Right hindlimb (tissue), 1 donor: ENCODE measurements around the gene DNALI1.
"Not testable (repeated sequence)": the region's sequence is repeated elsewhere in the genome, so short reads cannot be mapped to it uniquely, and the experiment has no call there.

ENCODE experiments used
- DNase-seq: peaks from one replicate; pipeline ENCODE4 v3.0.0-alpha.2; 2018

DNALI1 gene

DNA sequence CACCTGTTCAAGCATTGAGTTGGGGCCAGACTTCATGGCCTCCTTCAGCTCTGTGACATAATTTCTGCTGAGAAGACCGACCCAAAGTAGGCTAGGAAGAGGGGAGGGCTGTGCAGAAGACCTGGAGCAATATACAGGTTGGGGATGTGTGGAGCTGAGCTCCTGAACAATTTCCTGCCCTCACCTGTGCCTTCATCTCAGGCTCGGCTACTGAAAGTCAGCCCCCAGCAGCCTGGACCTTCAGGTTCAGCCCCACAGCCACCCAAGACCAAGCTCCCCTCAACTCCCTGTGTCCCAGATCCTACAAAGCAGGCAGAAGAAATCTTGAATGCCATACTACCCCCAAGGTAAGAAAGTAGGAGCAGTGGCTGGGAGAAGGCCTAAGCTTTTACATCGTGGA lies 662 bp downstream of the DNALI1 start:
- no peak for DNase-seq

DNA sequence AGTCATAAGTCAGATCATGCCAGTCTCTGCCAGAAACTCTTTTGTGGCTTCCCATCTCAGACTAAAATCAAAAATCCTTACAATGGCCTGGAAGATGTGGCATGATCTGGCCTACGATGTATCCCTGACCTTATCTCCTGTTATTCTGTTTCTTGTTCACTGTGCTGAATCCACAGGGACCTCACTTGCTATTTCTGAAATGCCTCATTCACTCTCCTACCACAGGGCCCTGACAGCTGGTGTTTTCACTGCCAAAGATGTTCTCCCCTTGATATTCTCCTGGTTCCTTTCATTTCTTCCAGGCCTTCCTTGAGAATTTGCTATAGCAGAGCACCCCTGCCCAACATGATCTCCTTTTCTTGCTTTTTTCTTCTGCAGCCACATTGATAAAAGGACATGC lies 1.7 kb downstream of the DNALI1 start:
- no peak for DNase-seq

DNA sequence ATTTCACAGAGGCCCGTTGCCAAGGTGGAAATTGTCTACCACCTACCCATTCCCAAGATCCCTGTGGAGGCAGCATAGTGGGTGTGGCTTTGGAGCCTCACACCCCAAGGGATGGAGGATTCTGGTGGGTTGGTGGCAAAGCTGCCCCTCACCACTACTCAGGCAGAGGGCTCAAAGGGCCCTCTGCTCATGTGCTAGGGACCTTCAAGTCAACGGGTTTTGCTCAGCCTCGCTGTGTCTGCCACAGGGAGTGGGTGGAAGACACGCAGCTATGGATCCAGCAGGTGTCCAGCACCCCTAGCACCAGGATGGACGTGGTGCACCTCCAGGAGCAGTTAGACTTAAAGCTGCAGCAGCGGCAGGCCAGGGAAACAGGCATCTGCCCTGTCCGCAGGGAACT lies 2.3 kb downstream of the DNALI1 start:
- DNase-seq, result no peak

DNA sequence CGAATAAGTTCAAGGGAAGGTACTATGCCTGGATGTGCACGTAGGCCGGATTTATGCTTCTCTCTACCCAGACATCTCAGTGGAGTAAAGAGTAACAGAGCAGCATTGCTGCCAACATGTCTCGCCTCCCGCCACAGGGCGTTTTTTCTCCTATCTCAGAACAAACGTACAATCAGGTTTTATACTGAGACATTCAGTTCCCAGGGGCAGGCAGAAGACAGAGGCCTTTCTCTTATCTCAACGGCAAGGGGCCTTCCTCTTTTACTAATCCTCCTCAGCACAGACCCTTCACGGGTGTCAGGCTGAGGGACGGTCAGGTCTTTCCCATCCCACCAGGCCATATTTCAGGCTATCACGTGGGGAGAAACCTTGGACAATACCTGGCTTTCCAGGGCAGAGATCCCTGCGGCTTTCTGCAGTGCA lies 3.2 kb downstream of the DNALI1 start:
- not testable (repeated sequence) for DNase-seq

DNA sequence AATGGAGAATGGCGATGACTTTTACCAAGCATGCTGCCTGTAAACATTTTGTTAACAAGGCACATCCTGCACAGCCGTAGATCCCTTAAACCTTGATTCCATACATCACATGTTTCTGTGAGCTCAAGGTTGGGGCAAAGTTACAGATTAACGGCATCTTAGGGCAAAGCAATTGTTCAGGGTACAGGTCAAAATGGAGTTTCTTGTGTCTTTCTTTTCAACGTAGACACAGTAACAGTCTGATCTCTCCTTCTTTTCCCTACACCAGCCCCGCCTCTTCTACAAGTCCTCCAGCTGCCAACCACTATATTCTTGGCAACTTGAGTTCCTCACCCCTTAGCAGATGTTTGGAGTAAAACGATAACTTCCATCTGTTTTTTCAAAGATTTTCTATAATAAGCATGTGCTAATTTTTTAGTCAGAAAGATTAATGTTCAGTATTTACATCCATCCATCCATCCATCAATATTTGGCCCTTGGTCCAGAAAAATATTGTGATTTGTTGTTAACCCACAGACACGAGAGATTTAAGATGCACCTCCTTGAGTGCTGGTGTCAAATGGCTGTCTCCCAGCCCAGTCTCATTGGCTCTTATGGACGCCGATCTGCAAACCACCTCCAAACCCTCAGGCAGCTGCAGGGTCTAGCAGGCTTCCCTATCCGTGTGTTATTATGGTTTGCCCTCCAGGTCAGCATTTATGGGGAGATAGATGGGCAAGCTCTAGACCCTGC lies 3.8 kb downstream of the DNALI1 start:
- no peak for DNase-seq

DNA sequence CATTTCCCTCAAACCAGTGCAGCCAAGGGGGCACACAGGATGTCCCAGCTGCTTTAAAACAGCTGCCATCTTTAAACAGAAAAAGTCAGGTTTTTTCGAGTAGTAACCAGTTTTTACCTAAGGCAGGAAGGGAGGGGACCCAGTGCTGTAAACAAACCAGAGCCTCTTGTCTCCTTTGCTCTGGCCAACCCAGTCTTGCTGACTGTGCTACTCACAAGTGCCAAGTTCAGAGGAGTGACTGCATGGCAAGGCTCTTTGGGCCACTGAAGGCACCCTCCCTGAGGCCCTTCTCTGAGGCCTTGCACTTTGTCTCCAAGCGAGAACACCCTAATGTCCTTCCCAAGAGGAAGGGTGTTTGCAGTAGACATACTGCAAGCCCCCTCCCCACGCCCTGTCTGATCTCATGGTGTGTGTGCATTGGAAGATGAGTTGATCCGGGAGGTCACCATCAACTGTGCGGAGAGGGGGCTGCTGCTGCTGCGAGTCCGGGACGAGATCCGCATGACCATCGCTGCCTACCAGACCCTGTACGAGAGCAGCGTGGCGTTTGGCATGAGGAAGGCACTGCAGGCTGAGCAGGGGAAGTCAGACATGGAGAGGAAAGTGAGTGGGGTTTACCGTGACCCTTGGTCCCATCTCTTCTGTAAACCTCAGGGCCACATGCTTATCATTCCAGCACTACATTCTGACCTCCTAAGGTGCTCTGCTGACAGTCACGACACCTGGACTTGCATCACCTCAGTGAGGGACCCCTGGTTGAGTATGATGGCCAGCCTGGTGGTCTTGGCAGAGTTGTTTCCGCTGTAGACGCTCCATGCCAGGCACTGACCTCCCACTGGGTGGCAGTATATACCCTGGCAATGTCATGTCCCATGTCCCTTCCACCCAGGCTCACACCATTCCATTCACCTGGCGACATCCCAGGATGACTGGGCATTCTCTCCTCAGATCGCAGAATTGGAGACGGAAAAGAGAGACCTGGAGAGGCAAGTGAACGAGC lies 4.7 kb downstream of the DNALI1 start:
- no peak for DNase-seq

DNA sequence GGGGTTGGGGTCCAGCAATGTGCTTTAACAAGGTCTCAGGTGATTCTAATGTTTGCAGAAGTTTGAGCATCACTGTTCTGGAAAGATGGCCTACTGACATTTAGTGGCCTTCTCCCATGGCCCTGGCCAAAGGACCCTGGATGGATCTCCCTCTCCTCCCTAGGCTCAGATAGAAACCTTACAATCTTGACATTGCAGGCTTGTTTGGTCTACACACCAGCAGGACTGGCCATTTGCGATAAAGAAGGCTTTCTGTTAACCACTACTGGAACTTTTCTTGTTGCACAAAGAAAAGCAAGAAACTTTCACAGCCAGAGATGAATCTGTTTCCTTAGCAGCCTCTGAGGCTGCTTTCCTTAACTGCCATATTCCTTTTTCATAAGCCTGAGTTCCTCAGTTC lies 6.2 kb downstream of the DNALI1 start:
- DNase-seq, result no peak

DNA sequence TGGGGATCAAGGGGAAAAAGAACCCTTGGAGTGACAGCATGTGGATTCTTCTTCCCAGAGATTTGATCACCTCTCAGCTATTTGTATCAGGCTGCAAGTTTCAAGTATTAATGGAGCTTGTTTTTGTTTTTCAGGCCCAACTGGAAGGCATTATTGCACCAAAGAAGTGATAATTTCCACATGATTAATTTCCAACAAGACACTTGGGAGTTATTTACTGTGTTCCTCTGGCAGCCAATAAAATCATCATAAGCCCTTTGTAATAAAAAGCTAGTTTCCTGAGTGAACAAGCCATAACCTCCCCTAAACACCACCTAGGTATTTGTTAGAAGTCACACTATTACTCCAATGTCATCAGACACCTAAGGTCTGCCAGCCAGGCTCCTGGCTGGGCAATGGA lies 8.2 kb downstream of the DNALI1 start:
- no peak for DNase-seq

DNA sequence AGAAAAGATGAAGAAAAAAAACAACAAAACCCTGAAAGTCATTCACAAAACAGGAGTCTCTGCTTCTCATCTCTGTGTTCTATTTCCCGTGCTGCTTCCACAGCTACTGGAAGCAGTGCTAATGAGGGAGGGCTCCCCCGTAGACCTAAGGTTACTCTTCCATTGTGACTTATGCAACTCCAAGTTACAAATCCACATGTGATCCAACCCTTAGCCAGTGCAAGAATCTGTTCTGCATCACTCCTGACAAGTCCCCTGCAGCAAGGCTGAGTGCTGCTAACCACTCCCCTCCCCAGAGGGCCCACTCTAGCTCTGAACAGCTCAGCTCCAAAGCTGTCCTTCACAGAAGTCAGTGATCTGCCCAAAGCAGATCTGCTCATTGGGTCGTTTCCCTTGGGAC lies 10.3 kb downstream of the DNALI1 start:
- no peak for DNase-seq

DNA sequence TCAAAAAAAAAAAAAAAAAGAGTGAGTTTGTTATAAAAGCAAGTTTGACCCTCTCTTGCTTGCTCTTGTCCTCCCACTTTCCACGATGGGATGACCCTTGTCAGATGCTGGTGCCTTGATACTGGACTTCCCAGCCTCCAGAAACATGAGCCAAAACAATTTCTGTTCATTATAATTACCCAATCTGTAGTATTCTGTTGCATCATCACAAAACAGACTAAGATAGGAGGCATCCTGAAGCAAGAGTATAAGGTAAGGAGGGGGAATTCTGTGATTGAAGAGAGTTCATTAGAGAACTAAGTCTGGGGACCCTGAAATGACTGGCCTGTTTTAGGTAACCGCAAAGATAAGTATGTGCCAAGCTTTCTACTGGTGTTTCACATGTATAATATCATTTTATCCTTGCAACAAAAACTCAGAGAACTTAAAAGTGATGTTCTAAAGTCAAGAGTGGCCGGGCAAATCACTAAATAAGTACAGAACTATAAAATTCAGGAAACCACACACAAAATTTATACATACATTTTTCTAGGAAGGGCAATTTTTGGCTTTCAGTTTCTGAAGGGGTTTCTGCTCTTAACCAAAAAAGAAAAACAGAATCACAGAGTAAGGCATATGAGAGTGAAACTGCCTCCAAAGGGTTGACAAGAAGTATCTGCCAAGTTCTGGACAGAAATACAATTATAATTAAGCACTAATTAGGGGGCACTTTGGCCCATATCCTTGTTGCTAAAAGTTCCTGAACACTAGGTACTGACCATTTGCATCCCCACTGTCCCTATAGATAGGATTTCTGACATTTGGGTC lies 14.0 kb downstream of the DNALI1 start:
- DNase-seq, result no peak

DNA sequence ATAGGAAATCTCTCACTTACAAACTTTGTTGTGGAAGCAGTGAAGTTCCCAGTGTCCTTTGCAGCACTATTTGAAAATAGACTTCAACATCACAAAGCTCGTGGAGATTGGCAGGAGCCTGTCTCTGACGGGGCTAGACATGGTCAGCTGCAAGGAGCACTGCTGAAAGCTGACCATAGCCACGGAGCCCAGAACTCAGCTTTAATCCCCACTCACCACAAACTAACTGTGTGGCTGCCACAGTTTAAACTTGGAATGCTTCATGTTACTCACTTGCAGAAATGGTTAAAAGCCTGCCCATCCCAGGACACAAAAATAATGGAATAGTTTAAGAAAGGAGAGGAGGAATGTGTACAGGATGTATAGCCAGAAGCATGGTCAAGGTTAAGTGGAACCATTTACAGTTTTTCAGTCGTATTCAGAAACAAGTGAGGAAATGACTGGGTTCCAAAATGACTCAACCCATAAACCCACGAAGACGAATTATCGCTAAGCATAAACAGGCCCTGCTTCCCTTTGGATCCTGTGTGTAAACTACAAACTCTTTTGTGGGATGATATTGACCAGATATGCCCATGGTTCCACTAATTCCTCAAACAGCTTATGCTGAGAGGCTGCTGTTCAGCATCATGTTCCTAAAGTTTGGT lies 18.2 kb downstream of the DNALI1 start:
- no peak for DNase-seq

DNA sequence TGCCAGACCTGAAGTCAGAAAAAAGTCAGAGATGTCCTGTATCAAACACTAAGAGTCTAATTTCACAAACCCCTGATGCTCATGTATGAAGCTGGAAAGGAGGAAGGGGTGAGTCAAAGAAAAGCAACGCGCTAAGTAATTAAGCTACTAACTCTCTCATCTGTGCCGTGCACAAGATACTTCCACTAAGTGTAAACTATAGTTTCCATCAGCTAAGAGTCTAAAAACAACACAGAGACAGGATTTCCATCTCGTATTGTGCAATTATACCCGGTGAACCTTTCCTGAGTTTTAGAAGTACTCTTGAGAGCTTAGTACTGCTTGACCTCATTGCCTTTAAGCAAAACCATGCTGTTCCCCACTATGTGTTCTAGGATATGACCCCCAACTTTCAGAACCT lies 19.0 kb downstream of the DNALI1 start:
- DNase-seq, result no peak

DNA sequence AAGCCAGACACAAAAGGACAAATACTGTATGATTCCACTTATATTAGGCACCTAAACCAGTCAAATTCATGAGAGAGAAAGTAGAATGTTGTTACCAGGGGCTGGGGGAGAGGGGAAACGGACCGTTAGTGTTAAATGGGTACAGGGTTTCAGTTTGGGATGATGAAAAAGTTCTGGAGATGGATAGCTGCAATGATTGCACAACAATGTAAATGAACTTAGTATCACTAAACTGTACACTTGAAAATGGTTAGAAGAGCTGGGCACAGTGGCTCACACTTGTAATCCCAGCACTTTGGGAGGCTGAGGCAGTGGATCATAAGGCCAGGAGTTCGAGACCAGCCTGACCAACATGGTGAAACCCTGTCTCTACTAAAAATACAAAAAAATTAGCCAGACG lies 27.8 kb downstream of the DNALI1 start:
- not testable (repeated sequence) for DNase-seq

DNA sequence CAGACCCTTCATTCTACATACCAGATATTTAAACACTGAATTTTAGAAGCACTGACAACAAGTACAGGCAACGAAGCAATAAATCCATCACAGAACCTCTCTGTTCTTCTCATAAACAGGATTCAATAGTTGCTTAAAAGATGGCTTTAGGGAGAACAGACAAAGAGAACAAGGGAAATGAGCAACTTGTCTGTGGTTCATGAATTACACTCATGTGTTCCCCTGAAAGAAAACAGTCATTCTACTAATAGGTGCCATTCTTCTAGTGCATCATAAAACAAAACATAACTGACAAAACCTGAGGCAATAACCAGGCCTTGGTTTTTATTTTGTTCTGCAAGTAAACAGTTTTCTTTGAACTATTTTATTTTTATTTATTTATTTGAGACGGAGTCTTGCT lies 32.2 kb downstream of the DNALI1 start:
- DNase-seq, result no peak

DNA sequence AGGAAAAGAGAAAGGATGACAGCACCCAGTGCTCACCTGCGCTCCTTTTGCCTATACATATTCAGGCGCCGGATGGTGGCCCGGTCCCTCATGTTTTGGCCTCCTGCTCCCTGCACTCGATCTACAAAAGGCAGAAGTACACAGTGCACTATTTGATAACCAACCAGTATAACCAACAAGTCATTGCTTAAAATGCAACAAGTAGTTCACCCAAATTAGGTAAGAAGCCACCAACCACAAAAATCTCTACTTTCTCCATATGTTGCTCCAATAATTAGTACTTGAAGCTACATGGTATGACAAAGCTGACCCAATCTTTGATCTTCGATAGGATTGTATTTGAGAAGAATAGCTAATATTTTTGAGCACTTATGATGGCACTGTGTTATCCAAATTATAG lies 37.0 kb downstream of the DNALI1 start:
- DNase-seq, result no peak

DNA sequence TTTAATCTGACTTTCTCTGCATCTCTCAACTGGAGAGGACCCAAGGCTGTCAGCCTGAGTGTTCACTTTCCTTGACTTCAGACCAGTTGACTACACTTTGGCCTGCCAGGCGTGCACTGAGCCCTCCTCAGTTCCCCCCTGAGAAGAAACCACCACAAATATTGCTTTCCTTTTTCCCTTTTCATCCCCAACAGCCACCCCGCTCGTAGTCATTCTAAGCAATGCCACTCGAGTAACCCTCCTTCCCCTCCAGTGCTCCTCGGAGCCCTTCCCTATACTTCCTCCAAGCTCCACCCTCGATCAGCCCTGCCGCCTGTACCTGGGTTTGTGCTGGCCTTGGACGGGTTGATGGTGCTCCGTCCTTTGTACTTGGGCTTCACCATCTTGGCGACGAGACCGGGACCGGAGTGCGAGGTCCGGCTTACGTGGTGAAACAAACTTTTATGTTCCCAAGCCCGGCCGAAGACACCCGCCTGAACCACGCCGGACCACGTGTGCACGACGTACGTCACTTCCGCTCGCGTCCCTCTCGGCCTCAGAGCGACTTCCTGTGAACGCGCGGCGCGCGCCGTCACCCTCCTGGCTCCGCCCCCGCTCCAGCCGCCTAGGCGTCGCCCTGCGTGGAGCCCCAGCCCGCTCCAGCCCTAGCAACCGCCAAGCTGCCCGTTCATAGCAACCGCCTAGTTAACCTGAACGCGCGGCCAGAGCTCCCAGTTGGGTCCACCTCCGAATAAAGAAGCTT lies 38.9 kb downstream of the DNALI1 start, which contains the start of gene GNL2:
TSS of gene GNL2 (minus strand) at position 498 of the 742 bp plus-strand sequence. CDS start at position 383, 115 bp downstream.
- DNase-seq, result peak; percentile 99

DNA sequence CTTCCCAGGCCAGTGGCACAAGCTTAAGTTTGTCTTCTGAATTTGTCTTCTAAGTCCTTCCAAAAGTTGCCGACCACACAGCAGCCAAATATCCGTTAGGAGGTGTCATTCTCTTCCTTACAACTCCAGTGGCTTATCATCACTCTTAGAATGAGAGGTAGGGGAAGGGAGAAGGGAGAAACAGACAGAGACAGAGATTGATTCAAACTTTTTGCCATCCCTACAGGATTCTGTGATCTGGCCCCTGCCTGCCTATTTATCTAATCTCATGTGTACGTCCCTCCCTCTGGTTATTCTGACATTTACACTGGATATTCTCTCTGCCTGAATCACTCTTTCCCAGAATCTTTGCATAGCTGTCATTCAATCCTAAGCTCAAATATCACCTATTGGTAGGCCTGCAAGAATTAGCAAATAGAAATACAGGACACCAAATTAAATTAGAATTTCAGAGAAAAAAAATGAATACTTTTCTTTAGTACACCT lies 39.5 kb downstream of the DNALI1 start:
- no peak for DNase-seq

DNA sequence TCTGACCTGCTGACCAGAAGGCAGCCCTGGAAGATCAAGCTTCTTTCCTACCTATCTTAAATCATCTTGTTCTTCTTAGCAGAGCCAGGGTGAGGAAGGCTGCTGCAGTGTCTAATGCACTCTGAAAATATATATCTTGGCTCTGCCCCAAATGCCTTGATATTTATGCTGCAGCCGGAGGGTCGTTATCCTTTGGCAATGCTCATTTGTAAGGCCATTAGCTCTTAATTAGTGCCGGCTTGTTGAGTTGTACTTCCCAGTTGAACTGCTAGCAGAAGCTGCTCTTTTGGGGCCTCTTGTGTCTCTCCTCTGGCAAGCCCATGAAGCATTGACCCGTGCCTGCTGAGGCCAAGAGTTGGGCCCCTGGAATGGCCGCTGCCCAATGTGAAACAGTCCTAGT lies 43.2 kb downstream of the DNALI1 start:
- DNase-seq, result no peak

DNA sequence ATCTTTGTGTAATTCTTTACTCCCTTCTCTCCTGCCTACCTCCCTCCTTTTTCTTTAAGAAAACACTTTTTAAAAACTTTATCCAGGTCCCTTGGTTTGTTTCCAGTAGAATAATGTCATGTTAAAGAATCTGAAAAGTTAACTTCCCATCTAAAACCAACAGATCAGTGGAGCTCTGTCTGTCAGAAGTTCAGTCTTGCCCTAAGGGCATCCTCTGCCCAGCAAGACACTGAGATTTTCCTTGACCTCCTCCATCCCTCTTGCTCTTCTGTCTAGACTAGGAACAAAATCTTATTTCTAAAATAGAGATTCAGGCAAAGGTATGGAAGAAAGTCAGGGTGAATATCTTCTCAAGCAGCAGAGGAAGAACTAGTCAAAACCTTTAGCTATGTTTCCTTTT lies 44.7 kb downstream of the DNALI1 start:
- DNase-seq, result no peak

DNA sequence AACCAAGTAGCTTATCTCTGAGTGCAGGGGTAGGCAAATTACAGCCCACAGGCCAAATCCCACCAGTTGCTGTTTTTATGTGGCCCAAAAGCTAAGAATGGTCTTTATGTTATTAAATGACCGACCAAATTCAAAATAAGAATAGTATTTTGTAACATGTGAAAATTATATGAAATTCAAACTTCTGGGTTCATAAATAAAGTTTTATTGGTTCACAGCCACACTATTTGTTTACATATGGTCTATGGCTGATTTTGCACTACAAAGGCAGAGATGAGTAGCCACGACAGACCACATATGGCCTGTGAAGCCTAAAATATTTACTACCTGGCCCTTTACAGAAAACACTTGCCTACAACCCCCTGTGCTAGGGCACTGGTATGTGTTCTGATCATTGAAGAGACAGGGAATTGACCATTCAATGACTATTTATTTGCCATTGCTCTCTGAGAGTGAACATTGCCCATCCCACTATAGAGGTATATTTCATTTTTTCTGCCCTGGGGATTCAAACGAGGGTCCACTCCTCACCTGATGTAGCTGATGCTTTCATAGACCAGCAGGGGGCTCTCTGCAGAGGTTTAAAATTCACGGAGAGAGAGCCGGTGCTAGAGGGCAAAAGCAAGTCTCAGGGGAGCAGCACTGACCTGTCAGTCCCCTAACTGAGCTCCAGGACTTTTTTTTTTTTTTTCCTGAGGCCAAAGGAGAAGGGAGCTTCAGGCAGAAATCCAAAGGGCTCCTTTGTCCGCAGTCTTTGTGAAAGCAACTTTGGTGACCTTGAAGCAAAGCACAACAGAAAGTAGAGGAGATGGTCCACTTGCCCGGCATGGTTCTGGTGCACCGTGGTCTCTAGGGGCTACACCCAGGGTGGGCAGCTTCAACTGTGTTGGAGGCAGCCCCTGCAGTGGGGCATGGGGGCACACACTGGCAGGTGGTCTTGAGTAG lies 46.3 kb downstream of the DNALI1 start:
- DNase-seq, result no peak
